ENCODE measurements around the gene PLEKHH2.

DNA sequence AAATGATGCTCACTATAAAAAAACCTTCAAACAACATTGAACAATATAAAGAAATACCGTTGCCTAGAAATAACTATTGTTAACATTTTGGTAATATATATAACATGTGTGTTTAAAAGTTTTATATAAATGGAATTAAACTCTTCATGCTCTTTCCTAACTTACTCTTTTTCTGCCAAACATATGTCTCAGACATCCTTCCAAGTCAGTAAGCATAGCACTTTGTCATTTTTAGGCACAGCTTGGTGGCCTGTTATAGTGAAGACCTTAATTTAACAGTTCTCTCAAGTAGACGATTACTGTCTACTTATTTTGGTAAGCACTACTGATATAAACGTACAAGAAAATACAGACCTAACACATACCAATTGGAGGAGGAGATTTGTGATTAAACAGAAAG lies 177.7 kb downstream of the PLEKHH2 start:
- TF ChIP-seq, protein P1, sequence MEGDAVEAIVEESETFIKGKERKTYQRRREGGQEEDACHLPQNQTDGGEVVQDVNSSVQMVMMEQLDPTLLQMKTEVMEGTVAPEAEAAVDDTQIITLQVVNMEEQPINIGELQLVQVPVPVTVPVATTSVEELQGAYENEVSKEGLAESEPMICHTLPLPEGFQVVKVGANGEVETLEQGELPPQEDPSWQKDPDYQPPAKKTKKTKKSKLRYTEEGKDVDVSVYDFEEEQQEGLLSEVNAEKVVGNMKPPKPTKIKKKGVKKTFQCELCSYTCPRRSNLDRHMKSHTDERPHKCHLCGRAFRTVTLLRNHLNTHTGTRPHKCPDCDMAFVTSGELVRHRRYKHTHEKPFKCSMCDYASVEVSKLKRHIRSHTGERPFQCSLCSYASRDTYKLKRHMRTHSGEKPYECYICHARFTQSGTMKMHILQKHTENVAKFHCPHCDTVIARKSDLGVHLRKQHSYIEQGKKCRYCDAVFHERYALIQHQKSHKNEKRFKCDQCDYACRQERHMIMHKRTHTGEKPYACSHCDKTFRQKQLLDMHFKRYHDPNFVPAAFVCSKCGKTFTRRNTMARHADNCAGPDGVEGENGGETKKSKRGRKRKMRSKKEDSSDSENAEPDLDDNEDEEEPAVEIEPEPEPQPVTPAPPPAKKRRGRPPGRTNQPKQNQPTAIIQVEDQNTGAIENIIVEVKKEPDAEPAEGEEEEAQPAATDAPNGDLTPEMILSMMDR (IDR thresholded peaks at IDR 0.05), result no peak
- TF ChIP-seq POLR2A (IDR thresholded peaks at IDR 0.05) (no peak), EP300 (IDR thresholded peaks at IDR 0.05) (no peak)

Measured in suprapubic skin (tissue), 3 donors.